GM18526 (cell line): ENCODE data around the gene MAP3K5.

ENCODE experiments used
- POLR2A ChIP-seq: IDR thresholded peaks from 3 replicates; pipeline ENCODE4 v1.6.1; 2011; ENCODE audit not compliant: insufficient read length; ENCODE audit errors: extremely low read depth

Gene MAP3K5

GRCh38 chr6:136782021-136782770 lies 10.1 kb downstream of the MAP3K5 start:
- TF ChIP-seq POLR2A: no peak

GRCh38 chr6:136780972-136781371 lies 11.3 kb downstream of the MAP3K5 start:
- TF ChIP-seq POLR2A: no peak

GRCh38 chr6:136779682-136780081 lies 12.6 kb downstream of the MAP3K5 start:
- no peak for TF ChIP-seq POLR2A

GRCh38 chr6:136777651-136778050 lies 14.6 kb downstream of the MAP3K5 start:
- TF ChIP-seq POLR2A: no peak

- no peak for TF ChIP-seq POLR2A
Measured at GRCh38 chr6:136775548-136775947, 16.7 kb downstream of the MAP3K5 start.

GRCh38 chr6:136775081-136775480 lies 17.2 kb downstream of the MAP3K5 start:
- no peak for TF ChIP-seq POLR2A

GRCh38 chr6:136774228-136775041 lies 17.8 kb downstream of the MAP3K5 start:
- no peak for TF ChIP-seq POLR2A

GRCh38 chr6:136773473-136773796 lies 18.8 kb downstream of the MAP3K5 start:
- TF ChIP-seq POLR2A: no peak

- no peak for TF ChIP-seq POLR2A
Measured at GRCh38 chr6:136772685-136773472, 19.4 kb downstream of the MAP3K5 start.

- TF ChIP-seq POLR2A: no peak
Measured at GRCh38 chr6:136771306-136771705, 21.0 kb downstream of the MAP3K5 start.

GRCh38 chr6:136769759-136770158 lies 22.5 kb downstream of the MAP3K5 start:
- no peak for TF ChIP-seq POLR2A

GRCh38 chr6:136769124-136769523 lies 23.2 kb downstream of the MAP3K5 start:
- TF ChIP-seq POLR2A: no peak

GRCh38 chr6:136767570-136768309 lies 24.5 kb downstream of the MAP3K5 start:
- no peak for TF ChIP-seq POLR2A

- TF ChIP-seq POLR2A: no peak
Measured at GRCh38 chr6:136767103-136767502, 25.2 kb downstream of the MAP3K5 start.

- TF ChIP-seq POLR2A: no peak
Measured at GRCh38 chr6:136766274-136766673, 26.0 kb downstream of the MAP3K5 start.
